Stomach (tissue), 9 donors: ENCODE measurements around the gene NSFL1C. TPM values are rescaled to one million over a fixed set of nuclear protein-coding genes. Genes with fewer than 3 reads are reported as not detected.

Experiments
- DNase-seq, 2 donors: peaks; one replicate each; pipeline versions ENCODE4 v3.0.0 to v3.0.0-alpha.2; 2013 to 2019
- H3K27ac ChIP-seq, 5 donors: fragments of 200-600 bp in 4 of 5; sonication (generic) in 4 of 5; one replicate each; pipeline ENCODE4 v1.5.1; 2013 to 2019; ENCODE audit warnings: mild to moderate bottlenecking in 1 of 5, moderate library complexity in 1 of 5
- H3K27me3 ChIP-seq, 3 donors: fragments of 200-600 bp; sonication (generic); one replicate each; pipeline ENCODE4 v1.5.1; 2017 to 2019; ENCODE audit warnings: mixed run types in 1 of 3
- H3K36me3 ChIP-seq, 4 donors: fragments of 200-600 bp; sonication (generic); 1 replicate in 3 of 4; 2 replicates in 1 of 4; pipeline ENCODE4 v1.5.1; 2016 to 2019
- H3K4me1 ChIP-seq, 4 donors: fragments of 200-600 bp; sonication (generic); one replicate each; pipeline ENCODE4 v1.5.1; 2016 to 2019
- H3K4me3 ChIP-seq, 4 donors: fragments of 200-600 bp; sonication (generic) in 3 of 4; one replicate each; pipeline ENCODE4 v1.5.1; 2016 to 2019; ENCODE audit warnings: mild to moderate bottlenecking in 1 of 4
- H3K9me3 ChIP-seq, 4 donors: fragments of 200-600 bp; sonication (generic); one replicate each; pipeline ENCODE4 v1.5.1; 2016 to 2019
- EP300 ChIP-seq: sonication (generic); formaldehyde crosslinking; IDR thresholded peaks from one replicate; pipeline ENCODE4 v1.6.1; 2017; ENCODE audit warnings: antibody characterized with exemption
- POLR2A ChIP-seq, 4 donors: fragments of 450-650 bp; IDR thresholded peaks; one replicate each; pipeline ENCODE4 v1.6.1; 2016; ENCODE audit warnings: antibody characterized with exemption in 4 of 4, control low read depth in 2 of 4, mild to moderate bottlenecking in 1 of 4, moderate library complexity in 1 of 4
- POLR2AphosphoS5 ChIP-seq, 3 donors: sonication (generic); formaldehyde crosslinking; IDR thresholded peaks; one replicate each; pipeline ENCODE4 v1.6.1; 2016; ENCODE audit warnings: antibody characterized with exemption in 3 of 3
- WGBS, 5 donors: extraction: QIAGEN DNeasy Blood & Tissue Kit in 3 of 5; methylation state at CpG; one replicate each; pipeline versions ENCODE4 v1.1.5 to v1.1.7; 2013 to 2018; 5-methylcytosine and 5-hydroxymethylcytosine counted together
- intact Hi-C: fragments of 100-400 bp; cut with DNase I; formaldehyde crosslinking; loops from one replicate; pipeline ENCODE4 v1.15.1; 2023; ENCODE audit warnings: low total_unique reads
- polyA plus RNA-seq, 3 donors: library from polyadenylated mRNA; stranded (reverse); fragments of 200-250 nt; gene quantifications; one replicate each; pipeline ENCODE4 v1.2.3, GENCODE V29; 2013
- total RNA-seq, 5 donors: library from RNA; depleted of rRNA; stranded (reverse); fragments of >200 nt; gene quantifications; one replicate each; pipeline versions ENCODE4 v1.1.0 to v1.2.3, GENCODE V29; 2014 to 2016
- TF ChIP-seq, protein P1 (sequence below), 7 experiments: fragments of 450-650 bp in 4 of 7; fragments of 200-600 bp in 3 of 7; sonication (generic) in 3 of 7; IDR thresholded peaks; one replicate each; pipeline ENCODE4 v1.5.1; 2016 to 2019; ENCODE audit warnings: antibody characterized with exemption in 7 of 7, control low read depth in 2 of 7, mild to moderate bottlenecking in 1 of 7
- donor health status: healthy with polysubstance abuse.
- donor health status: Bipolar disorder and iron deficiency.
- donor health status: healthy.

Gene NSFL1C
- total and polyA plus RNA-seq, 8 donors: 13.4 to 83.4 (median 42.1) TPM

GRCh38 chr20:1474817-1475603 lies 8.4 kb upstream of the NSFL1C start:
- H3K36me3 ChIP-seq: peaks cover 0 to 6% (median 0%) of the 10 kb centered on the region in 4 donors
- intact Hi-C loops: no loop called here
- no peaks in the 10 kb centered on the region for H3K27me3 ChIP-seq
- no peak overlapping the region for H3K4me3 ChIP-seq
- H3K9me3 ChIP-seq: no peaks in the 10 kb centered on the region
- no peak overlapping the region for H3K27ac ChIP-seq
- DNase-seq: no peak
- TF ChIP-seq POLR2A (IDR thresholded peaks at IDR 0.05) (no peak), POLR2AphosphoS5 (IDR thresholded peaks at IDR 0.05) (no peak), EP300 (no peak)
- TF ChIP-seq, protein P1, sequence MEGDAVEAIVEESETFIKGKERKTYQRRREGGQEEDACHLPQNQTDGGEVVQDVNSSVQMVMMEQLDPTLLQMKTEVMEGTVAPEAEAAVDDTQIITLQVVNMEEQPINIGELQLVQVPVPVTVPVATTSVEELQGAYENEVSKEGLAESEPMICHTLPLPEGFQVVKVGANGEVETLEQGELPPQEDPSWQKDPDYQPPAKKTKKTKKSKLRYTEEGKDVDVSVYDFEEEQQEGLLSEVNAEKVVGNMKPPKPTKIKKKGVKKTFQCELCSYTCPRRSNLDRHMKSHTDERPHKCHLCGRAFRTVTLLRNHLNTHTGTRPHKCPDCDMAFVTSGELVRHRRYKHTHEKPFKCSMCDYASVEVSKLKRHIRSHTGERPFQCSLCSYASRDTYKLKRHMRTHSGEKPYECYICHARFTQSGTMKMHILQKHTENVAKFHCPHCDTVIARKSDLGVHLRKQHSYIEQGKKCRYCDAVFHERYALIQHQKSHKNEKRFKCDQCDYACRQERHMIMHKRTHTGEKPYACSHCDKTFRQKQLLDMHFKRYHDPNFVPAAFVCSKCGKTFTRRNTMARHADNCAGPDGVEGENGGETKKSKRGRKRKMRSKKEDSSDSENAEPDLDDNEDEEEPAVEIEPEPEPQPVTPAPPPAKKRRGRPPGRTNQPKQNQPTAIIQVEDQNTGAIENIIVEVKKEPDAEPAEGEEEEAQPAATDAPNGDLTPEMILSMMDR (IDR thresholded peaks at IDR 0.05): no peak
- 76 to 84% (median 81%) methylated on average over 4 of the region's 4 CpGs for WGBS, 5 donors
- peaks cover 5 to 28% (median 8%) of the 10 kb centered on the region in 4 donors for H3K4me1 ChIP-seq

DNA sequence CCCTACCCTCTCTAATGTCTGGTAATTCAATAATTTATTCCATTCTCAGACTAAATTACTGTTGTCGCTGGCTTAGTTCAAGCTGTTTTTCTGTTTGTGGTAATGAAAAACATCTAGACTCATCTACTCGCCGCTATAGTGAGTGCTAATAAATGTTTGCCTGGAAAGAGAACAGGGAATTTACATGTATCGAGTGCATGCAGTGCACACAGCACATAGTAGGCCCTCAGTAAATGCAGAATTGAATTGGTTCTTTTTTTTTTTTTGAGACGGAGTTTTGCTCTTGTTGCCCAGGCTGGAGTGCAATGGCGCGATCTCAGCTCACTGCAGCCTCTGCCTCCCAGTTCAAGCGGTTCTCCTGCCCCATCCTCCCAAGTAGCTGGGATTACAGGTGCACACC lies 7.7 kb upstream of the NSFL1C start:
- TF ChIP-seq POLR2AphosphoS5 (IDR thresholded peaks at IDR 0.05): no peak
- TF ChIP-seq EP300: no peak
- TF ChIP-seq, protein P1 (IDR thresholded peaks at IDR 0.05): no peak
- no peak for TF ChIP-seq POLR2A (IDR thresholded peaks at IDR 0.05)
- Histone ChIP-seq H3K27ac (no peak overlapping the region), H3K36me3 (peaks cover 0 to 6% (median 0%) of the 10 kb centered on the region in 4 donors), H3K4me3 (no peak overlapping the region), H3K9me3 (no peaks in the 10 kb centered on the region), H3K4me1 (peaks cover 9 to 35% (median 14%) of the 10 kb centered on the region in 4 donors), H3K27me3 (no peaks in the 10 kb centered on the region)
- intact Hi-C loops: no loop called here
- DNase-seq: no peak
- WGBS, 5 donors: 94 to 98% (median 96%) methylated on average over 8 of the region's 8 CpGs

DNA sequence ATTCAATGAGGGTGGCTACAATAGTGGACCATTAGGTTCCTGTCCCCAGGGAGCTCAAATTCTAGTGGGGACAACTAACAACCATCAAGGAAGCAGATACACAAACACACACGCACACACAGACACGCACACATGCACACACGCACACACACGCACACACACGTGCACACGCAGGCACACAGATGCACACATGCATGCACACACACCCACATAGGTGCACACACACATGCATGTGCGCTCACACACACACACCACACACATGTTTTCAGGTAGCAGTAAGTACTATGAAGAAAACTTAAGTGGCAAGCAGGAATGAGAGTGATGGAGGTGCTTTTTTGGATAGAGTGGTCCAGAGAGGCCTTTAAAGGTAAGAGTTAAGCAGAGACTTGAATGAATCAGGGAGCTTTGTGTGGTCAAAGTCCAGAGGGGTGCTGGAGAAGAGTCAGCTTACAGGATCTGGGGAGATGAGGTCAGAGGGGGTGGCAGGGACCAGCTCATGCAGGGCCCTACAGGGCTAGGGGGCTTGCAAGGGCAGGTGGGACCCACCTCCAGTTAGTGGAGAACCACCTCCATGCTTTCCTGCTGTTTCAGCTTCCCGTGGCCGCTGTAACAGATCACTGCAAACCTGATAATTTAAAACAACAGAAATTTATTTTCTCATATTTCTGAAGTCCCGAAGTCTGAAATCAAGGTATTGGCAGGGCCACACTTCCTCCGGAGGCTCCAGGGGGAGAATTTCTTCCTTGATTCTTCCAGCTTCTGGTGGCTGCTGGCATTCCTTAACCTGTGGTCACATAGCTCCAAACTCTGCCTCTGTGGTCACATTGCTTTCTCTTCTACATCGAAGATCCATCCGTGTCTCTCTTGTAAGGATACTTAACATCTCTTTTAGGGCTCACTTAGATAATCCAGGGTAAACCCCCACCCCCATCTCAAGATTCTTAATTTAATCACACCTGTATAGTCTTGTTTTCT lies 6.9 kb upstream of the NSFL1C start:
- Histone ChIP-seq H3K4me1 (peaks cover 14 to 43% (median 22%) of the 10 kb centered on the region in 4 donors), H3K27ac (no peak overlapping the region), H3K4me3 (no peak overlapping the region), H3K9me3 (no peaks in the 10 kb centered on the region), H3K27me3 (no peaks in the 10 kb centered on the region), H3K36me3 (peaks cover 0 to 3% (median 0%) of the 10 kb centered on the region in 4 donors)
- WGBS, 5 donors: 79 to 89% (median 87%) methylated on average over 13 of the region's 13 CpGs
- intact Hi-C loops: no loop called here
- no peak for DNase-seq
- TF ChIP-seq POLR2AphosphoS5 (IDR thresholded peaks at IDR 0.05) (no peak), POLR2A (IDR thresholded peaks at IDR 0.05) (no peak), EP300 (no peak)
- TF ChIP-seq, protein P1 (IDR thresholded peaks at IDR 0.05): no peak

DNA sequence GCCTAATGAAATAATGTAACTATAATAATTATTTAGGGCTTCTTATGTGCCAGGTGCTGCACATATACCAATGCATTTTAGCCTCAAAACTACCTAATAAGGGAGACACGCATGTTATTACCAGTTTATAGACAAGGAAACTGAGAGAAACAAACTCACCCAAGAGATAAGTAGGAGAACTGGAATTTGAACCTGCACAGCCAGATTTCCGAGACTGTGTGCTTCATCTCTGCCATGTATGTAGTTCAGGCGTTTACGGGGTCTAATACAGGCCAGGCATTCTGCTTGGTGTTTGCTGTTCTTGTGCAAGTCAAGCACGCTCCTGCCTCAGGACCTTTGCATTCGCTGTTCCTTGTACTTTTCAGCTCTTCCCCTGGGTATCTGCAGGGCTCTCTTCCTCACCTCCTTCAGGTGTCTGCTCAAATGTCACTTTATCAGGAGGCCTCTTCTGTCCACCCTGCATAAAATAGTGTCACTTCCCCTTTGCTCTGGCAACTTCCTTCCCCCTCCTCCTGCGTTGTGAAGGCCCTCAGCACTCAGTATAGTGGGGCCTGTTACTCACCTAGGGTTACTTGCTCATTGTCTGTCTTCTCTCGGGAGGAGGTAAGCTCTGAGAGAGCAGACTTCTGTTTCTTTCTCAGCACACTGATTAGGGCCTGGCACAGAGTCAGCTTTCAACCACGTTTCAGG lies 6.1 kb upstream of the NSFL1C start:
- Histone ChIP-seq H3K4me3 (no peak overlapping the region), H3K36me3 (no peaks in the 10 kb centered on the region), H3K27me3 (no peaks in the 10 kb centered on the region), H3K27ac (no peak overlapping the region), H3K4me1 (peaks cover 20 to 51% (median 31%) of the 10 kb centered on the region in 4 donors), H3K9me3 (no peaks in the 10 kb centered on the region)
- 54 to 62% (median 59%) methylated on average over 9 of the region's 9 CpGs for WGBS, 5 donors
- intact Hi-C loops: no loop called here
- DNase-seq: no peak
- TF ChIP-seq POLR2AphosphoS5 (IDR thresholded peaks at IDR 0.05): no peak
- TF ChIP-seq, protein P1 (IDR thresholded peaks at IDR 0.05): no peak
- TF ChIP-seq POLR2A (IDR thresholded peaks at IDR 0.05): no peak
